Endothelial cell (in vitro differentiated cells): ENCODE results near the gene SGCD. TPM values are rescaled to one million over a fixed set of nuclear protein-coding genes. Genes with fewer than 3 reads are reported as not detected.

Experiments
- DNase-seq: peaks from one replicate; pipeline ENCODE4 v3.0.0; 2021; ENCODE audit warnings: low spot score
- H3K27ac Mint-ChIP-seq: one replicate; pipeline ENCODE4 v1.8.0; 2021; ENCODE audit warnings: mixed read lengths, inconsistent platforms; ENCODE audit not compliant: unreplicated experiment
- H3K27me3 Mint-ChIP-seq: one replicate; pipeline ENCODE4 v1.8.0; 2021; ENCODE audit warnings: mild to moderate bottlenecking, moderate library complexity, mixed read lengths, inconsistent platforms; ENCODE audit not compliant: unreplicated experiment
- H3K36me3 Mint-ChIP-seq: one replicate; pipeline ENCODE4 v1.8.0; 2021; ENCODE audit warnings: mild to moderate bottlenecking, low read depth, mixed read lengths, inconsistent platforms; ENCODE audit not compliant: unreplicated experiment
- H3K4me1 Mint-ChIP-seq: one replicate; pipeline ENCODE4 v1.8.0; 2021; ENCODE audit warnings: mild to moderate bottlenecking, mixed read lengths, inconsistent platforms; ENCODE audit not compliant: unreplicated experiment
- H3K4me3 Mint-ChIP-seq: one replicate; pipeline ENCODE4 v1.8.0; 2021; ENCODE audit warnings: mild to moderate bottlenecking, mixed read lengths, inconsistent platforms; ENCODE audit not compliant: unreplicated experiment
- H3K9me3 Mint-ChIP-seq: one replicate; pipeline ENCODE4 v1.8.0; 2021; ENCODE audit warnings: mixed read lengths, inconsistent platforms; ENCODE audit not compliant: unreplicated experiment
- CTCF ChIP-seq: fragments of 200-600 bp; sonication (generic); IDR thresholded peaks from one replicate; pipeline ENCODE4 v1.5.0; 2021; ENCODE audit warnings: antibody characterized with exemption; ENCODE audit not compliant: unreplicated experiment
- total RNA-seq: library from RNA; stranded (reverse); fragmentation: NEBNext Ultra II Directional; extraction: Animal tissue kit (Norgen Biotek cat#: 25700); gene quantifications from one replicate; pipeline ENCODE4 v1.2.1, GENCODE V29; 2021; ENCODE audit not compliant: unreplicated experiment

The SGCD gene
- total RNA-seq, 1 donor from 2014 or later: 1.2 TPM

- H3K4me3 Mint-ChIP-seq: no peak overlapping the region
Observed at GRCh38 chr5:156680831-156681230, 353.9 kb downstream of the SGCD start.

DNA sequence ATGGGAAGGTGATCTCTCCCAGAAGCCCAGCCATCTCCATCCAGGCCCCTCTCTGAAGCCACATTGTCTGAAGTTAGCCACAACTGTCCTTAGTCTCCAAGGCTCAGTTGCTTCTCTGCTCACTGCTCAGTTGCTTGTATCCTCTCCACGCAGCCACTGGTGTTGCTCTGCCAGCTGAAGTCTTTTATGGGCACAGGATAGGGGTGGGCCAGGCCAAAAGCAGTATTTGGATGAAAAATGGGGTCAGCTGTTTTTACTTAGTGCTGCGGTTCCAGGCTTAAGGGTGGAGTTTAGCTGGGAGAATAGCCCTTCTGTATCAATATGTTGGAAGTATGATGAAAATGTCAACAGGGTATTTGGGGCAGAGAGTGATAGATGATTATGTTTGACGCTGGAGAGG lies 354.3 kb downstream of the SGCD start:
- no peaks in the 10 kb centered on the region for H3K4me1 Mint-ChIP-seq
- DNase-seq: no peak
- no peaks in the 10 kb centered on the region for H3K27me3 Mint-ChIP-seq
- no peaks in the 10 kb centered on the region for H3K9me3 Mint-ChIP-seq
- no peak overlapping the region for H3K27ac Mint-ChIP-seq
- H3K4me3 Mint-ChIP-seq: no peak overlapping the region
- no peaks in the 10 kb centered on the region for H3K36me3 Mint-ChIP-seq
- no peak for TF ChIP-seq CTCF

More at GRCh38 chr5:156680831-156681230, 353.9 kb downstream of the SGCD start:
- Mint-ChIP-seq H3K27me3 (no peaks in the 10 kb centered on the region), H3K9me3 (no peaks in the 10 kb centered on the region), H3K4me1 (no peaks in the 10 kb centered on the region), H3K36me3 (no peaks in the 10 kb centered on the region), H3K27ac (no peak overlapping the region)
- no peak for DNase-seq
- TF ChIP-seq CTCF: no peak

DNA sequence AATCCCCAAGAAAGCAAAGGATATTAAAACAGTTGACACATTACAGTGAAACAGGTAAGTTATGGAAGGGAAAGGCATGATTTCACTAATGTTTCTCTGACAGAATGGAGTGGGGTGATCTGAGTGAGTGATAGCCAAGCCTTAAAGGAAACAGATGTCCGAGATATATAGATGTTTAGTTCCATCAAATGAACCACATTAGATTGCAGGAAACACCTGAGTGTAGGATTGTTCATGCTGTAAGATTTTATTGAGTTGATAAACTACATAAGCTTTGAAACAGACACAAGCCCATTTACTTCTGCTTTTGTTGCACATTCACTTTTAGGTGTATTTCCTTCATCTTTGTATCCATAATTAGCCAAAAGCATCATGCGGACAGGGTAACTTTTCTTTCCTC lies 356.0 kb downstream of the SGCD start:
- no peak for TF ChIP-seq CTCF
- no peaks in the 10 kb centered on the region for H3K9me3 Mint-ChIP-seq
- no peak overlapping the region for H3K4me3 Mint-ChIP-seq
- no peak for DNase-seq
- H3K4me1 Mint-ChIP-seq: no peaks in the 10 kb centered on the region
- H3K27me3 Mint-ChIP-seq: no peaks in the 10 kb centered on the region
- H3K36me3 Mint-ChIP-seq: no peaks in the 10 kb centered on the region
- no peak overlapping the region for H3K27ac Mint-ChIP-seq

DNA sequence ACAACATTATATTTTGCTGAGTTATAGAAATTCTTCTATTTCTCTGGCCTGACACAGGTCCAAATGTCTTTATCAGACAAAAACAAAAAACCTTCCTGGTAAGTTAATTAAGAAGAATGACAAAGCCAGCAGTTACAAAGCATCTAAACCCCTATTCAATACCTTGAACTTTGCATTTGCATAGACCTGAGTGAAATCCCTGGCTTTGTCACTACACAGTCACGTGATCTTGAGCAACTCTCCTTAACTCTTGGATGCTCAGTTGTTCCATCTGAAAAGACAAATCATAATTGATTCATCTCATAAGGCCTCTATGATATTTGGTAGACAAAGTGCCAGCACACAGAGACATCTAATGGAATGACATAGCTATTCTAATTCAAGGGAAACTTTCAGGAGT lies 356.5 kb downstream of the SGCD start:
- no peaks in the 10 kb centered on the region for H3K27me3 Mint-ChIP-seq
- DNase-seq: no peak
- H3K4me3 Mint-ChIP-seq: no peak overlapping the region
- H3K4me1 Mint-ChIP-seq: no peaks in the 10 kb centered on the region
- H3K9me3 Mint-ChIP-seq: no peaks in the 10 kb centered on the region
- TF ChIP-seq CTCF: no peak
- no peaks in the 10 kb centered on the region for H3K36me3 Mint-ChIP-seq
- H3K27ac Mint-ChIP-seq: no peak overlapping the region

GRCh38 chr5:156684216-156684615 lies 357.3 kb downstream of the SGCD start:
- no peak for DNase-seq
- H3K27ac Mint-ChIP-seq: no peak overlapping the region
- no peak for TF ChIP-seq CTCF
- no peaks in the 10 kb centered on the region for H3K4me1 Mint-ChIP-seq
- H3K36me3 Mint-ChIP-seq: no peaks in the 10 kb centered on the region
- H3K4me3 Mint-ChIP-seq: no peak overlapping the region
- H3K27me3 Mint-ChIP-seq: no peaks in the 10 kb centered on the region
- no peaks in the 10 kb centered on the region for H3K9me3 Mint-ChIP-seq
